AG09309 (cell line): Measurements from ENCODE around the gene POP4.

ENCODE experiments used
- DNase-seq: peaks from one replicate; pipeline ENCODE4 v3.0.0-alpha.2; 2010; ENCODE audit warnings: low read depth
- H3K4me3 ChIP-seq: 2 replicates; pipeline ENCODE4 v1.5.1; 2011; ENCODE audit warnings: mild to moderate bottlenecking, low read depth, low read length, moderate library complexity; ENCODE audit not compliant: control insufficient read depth
- CTCF ChIP-seq: IDR thresholded peaks from 2 replicates; pipeline ENCODE4 v1.5.1; 2011; ENCODE audit warnings: mild to moderate bottlenecking, low read depth, low read length, inconsistent platforms; ENCODE audit not compliant: insufficient read depth, control insufficient read depth; ENCODE audit errors: missing control alignments

POP4 gene

GRCh38 chr19:29563486-29564101, 42.5 kb upstream of the POP4 start:
- H3K4me3 ChIP-seq, result no peak overlapping the region
- DNase-seq, result no peak
- TF ChIP-seq CTCF, result no peak

GRCh38 chr19:29564574-29565005, 41.5 kb upstream of the POP4 start:
- no peak overlapping the region for H3K4me3 ChIP-seq
- DNase-seq, result no peak
- no peak for TF ChIP-seq CTCF

- no peak for DNase-seq
- no peak overlapping the region for H3K4me3 ChIP-seq
- TF ChIP-seq CTCF, result no peak
Measured at GRCh38 chr19:29565171-29565570, 40.9 kb upstream of the POP4 start.

- no peak overlapping the region for H3K4me3 ChIP-seq
- TF ChIP-seq CTCF, result no peak
- DNase-seq, result no peak
Measured at GRCh38 chr19:29566496-29567054, 39.5 kb upstream of the POP4 start.

GRCh38 chr19:29567366-29567915, 38.6 kb upstream of the POP4 start:
- no peak overlapping the region for H3K4me3 ChIP-seq
- TF ChIP-seq CTCF, result no peak
- DNase-seq, result no peak

GRCh38 chr19:29568036-29569025, 37.8 kb upstream of the POP4 start:
- TF ChIP-seq CTCF, result no peak
- H3K4me3 ChIP-seq, result no peak overlapping the region
- no peak for DNase-seq
